ENCODE results near the gene GOLGA6C. TPM values are rescaled to one million over a fixed set of nuclear protein-coding genes. Genes with fewer than 3 reads are reported as not detected.
"Not testable (repeated sequence)": the region's sequence is repeated elsewhere in the genome, so short reads cannot be mapped to it uniquely, and the experiment has no call there.

Gene GOLGA6C
- total RNA-seq, 2 donors from 2014 or later: not detected

DNA sequence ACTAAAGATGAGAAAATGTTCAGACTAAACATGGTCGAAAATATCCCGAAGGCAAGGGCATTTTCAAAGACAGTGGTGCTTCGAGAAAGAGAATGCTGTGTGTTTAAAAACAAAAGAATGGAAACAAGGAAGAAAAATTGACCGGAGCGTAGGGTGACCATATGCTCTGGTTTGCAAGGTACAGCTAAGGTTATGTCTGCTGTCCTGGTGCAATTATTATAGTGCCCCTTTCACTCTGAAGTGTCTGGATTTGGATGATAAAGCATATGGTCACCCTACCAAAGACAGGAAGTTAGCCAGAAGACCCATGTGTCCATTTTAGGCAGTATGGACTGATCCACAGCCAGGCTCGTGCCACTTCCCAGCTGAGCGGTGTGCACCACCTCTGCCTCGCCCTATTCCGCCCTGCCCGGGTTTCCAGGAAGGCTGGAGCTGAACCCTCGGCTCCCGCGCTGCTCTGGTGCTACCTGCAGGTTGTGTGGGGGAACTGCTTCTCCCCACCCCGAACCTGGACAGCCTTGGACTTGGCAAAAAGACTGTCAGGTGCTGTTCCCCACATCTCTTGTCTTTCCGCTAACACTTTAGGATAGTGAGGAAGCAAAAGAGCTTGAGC lies 49.8 kb downstream of the GOLGA6C start:
- intact Hi-C loops (cut with DNase I): loop anchor here (10.0 kb wide), 1 partner anchor 283 kb away; the partner anchor contains the start of gene PPCDC

DNA sequence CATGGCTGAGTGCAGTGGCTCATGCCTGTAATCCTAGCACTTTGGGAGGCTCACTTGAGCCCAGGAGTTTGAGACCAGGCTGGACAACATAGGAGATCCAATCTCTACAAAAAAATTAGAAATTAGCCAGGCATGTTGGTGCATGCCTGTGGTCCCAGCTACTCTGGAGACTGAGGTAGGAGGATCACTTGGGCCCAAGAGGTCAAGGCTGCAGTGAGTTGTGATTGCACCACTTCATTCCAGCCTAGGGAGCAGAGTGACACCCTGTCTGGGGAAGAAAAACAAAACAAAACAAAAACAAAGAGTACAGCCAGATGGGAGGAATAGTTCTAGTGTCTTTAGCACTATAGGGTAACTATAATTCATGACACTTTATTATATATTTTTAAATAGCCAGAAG lies 51.6 kb downstream of the GOLGA6C start:
- no peaks in the 10 kb centered on the region for H3K4me1 ChIP-seq
- no peaks in the 10 kb centered on the region for H3K27me3 ChIP-seq
- H3K4me3 ChIP-seq: no peak overlapping the region
- H3K9me3 ChIP-seq: no peaks in the 10 kb centered on the region
- DNase-seq: no peak
- no peak overlapping the region for H3K9ac ChIP-seq (ENCODE audit: low read depth in 2 of 2, low read length in 2 of 2)
- no peak for TF ChIP-seq CTCF (IDR thresholded peaks at IDR 0.05)
- no peaks in the 10 kb centered on the region for H3K36me3 ChIP-seq
- intact Hi-C loops (cut with DNase I): loop anchor here (10.0 kb wide), 1 partner anchor 285 kb away; the partner anchor contains the start of gene PPCDC
- no peak overlapping the region for H3K27ac ChIP-seq

More for the DNA sequence above, 49.8 kb downstream of the GOLGA6C start:
- peak; percentile 78 for DNase-seq
- Histone ChIP-seq H3K4me1 (no peaks in the 10 kb centered on the region), H3K4me3 (no peak overlapping the region), H3K27ac (no peak overlapping the region), H3K36me3 (no peaks in the 10 kb centered on the region), H3K27me3 (no peaks in the 10 kb centered on the region), H3K9me3 (no peaks in the 10 kb centered on the region), H3K9ac (ENCODE audit: low read depth in 2 of 2, low read length in 2 of 2) (no peak overlapping the region)
- peak; percentile 42 for TF ChIP-seq CTCF (IDR thresholded peaks at IDR 0.05)

DNA sequence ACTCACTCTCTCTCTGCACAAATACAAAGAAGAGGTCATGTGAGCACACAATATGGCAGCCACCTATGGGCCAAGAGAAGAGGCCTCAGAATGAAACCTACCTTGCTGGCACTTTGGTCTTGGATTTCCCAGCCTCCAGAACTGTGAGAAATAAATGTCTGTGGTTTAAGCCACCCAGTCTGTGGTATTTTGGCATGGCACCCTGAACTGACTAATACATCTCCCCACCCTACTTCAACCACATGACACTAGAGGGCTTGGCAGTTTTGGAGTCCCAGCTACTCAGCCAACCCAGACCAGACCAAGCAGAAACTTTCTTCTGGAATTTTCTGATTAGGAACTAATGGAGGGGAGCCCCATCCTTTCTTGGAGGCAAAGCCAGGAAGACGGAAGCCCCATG lies 54.4 kb downstream of the GOLGA6C start:
- DNase-seq; H3K4me1 ChIP-seq; H3K27me3 ChIP-seq; H3K4me3 ChIP-seq; intact Hi-C loops (cut with DNase I); H3K9ac ChIP-seq (ENCODE audit: low read depth in 2 of 2, low read length in 2 of 2); H3K36me3 ChIP-seq; H3K9me3 ChIP-seq; H3K27ac ChIP-seq: not testable (repeated sequence)

- Histone ChIP-seq H3K4me3 (no peak overlapping the region), H3K4me1 (no peaks in the 10 kb centered on the region), H3K9me3 (no peaks in the 10 kb centered on the region), H3K27ac (no peak overlapping the region), H3K9ac (ENCODE audit: low read depth in 2 of 2, low read length in 2 of 2) (no peak overlapping the region), H3K36me3 (no peaks in the 10 kb centered on the region), H3K27me3 (no peaks in the 10 kb centered on the region)
- no peak for TF ChIP-seq CTCF (IDR thresholded peaks at IDR 0.05)
- intact Hi-C loops (cut with DNase I): no loop called here
- DNase-seq: no peak
These were observed 55.1 kb downstream of the GOLGA6C start for GRCh38 chr15:75313116-75313845.

DNA sequence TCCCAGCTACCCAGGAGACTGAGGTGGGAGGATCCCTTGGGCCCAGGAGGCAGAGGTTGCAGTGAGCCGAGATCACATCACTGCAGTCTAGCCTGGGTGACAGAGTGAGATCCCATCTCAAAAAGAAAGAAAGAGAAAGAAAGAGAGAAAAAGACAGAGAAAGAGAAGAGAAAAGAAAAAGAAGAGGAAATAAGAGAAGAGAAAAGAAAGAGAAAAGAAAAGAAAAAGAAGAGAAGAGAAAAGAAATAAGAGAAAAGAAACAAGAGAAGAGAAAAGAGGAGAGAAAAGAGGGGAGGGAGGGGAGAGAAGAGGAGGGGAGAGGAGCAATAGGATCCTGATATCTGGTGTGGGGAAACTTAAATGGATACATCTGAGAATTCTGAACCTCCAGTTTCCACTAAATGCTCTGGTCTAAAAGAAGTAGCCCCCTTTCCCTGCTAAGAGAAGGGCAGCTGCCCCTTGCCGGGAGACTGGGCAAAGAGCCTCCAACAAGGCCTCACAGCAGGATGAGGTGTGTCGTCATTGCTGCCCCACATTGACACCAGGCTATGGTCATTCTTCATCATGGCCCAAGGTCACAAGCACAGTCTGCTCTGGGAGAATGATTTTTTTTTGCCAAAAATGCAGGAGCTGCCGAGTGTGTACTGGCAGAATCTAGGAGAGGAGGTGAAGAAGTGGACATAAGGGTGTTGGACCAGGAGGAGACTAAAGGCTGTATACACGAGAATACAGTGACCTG lies 56.6 kb downstream of the GOLGA6C start:
- no peak for DNase-seq
- H3K9me3 ChIP-seq: no peaks in the 10 kb centered on the region
- H3K27me3 ChIP-seq: no peaks in the 10 kb centered on the region
- no peaks in the 10 kb centered on the region for H3K4me1 ChIP-seq
- H3K36me3 ChIP-seq: no peaks in the 10 kb centered on the region
- intact Hi-C loops (cut with DNase I): no loop called here
- no peak overlapping the region for H3K4me3 ChIP-seq
- TF ChIP-seq CTCF (IDR thresholded peaks at IDR 0.05): no peak
- no peak overlapping the region for H3K27ac ChIP-seq
- H3K9ac ChIP-seq (ENCODE audit: low read depth in 2 of 2, low read length in 2 of 2): no peak overlapping the region

GRCh38 chr15:75319231-75319897 lies 61.2 kb downstream of the GOLGA6C start:
- H3K9me3 ChIP-seq; H3K36me3 ChIP-seq; DNase-seq; intact Hi-C loops (cut with DNase I); H3K9ac ChIP-seq (ENCODE audit: low read depth in 2 of 2, low read length in 2 of 2); H3K4me1 ChIP-seq; H3K27ac ChIP-seq; H3K27me3 ChIP-seq; H3K4me3 ChIP-seq: not testable (repeated sequence)

All from colonic mucosa (tissue), 4 donors.